ENCODE data around the gene CRACDL. TPM values are rescaled to one million over a fixed set of nuclear protein-coding genes. Genes with fewer than 3 reads are reported as not detected.

The CRACDL gene
- total RNA-seq, 1 experiment from 2014 or later, result not detected

GRCh38 chr2:98795891-98796676 is 139.9 kb downstream of the CRACDL start:
- CTCF ChIA-PET, result no interaction called here

GRCh38 chr2:98793897-98794830 is 141.9 kb downstream of the CRACDL start:
- no peak for TF ChIP-seq EZH2phosphoT487 (IDR thresholded peaks at IDR 0.05; ENCODE audit: borderline replicate concordance, low read length)
- TF ChIP-seq CTCF (conservative IDR thresholded peaks at IDR 0.05; ENCODE audit: low read depth, low read length), result no peak
- no peak for TF ChIP-seq EZH2 (IDR thresholded peaks at IDR 0.05; ENCODE audit: low read length, unreplicated experiment)
- H3K4me3 ChIP-seq (ENCODE audit: low read length), result no peak overlapping the region
- peaks cover 24% of the 10 kb centered on the region for H3K4me1 ChIP-seq (ENCODE audit: insufficient read depth, low read length)
- ChIA-PET POLR2A (ENCODE audit: unreplicated experiment) (no interaction called here), CTCF (no interaction called here)
- no peaks in the 10 kb centered on the region for H4K20me1 ChIP-seq (ENCODE audit: low read length)
- BruUV-seq (replicated peaks), result no TSS peak
- H3K27ac ChIP-seq (ENCODE audit: low read length), result peak overlapping the region; percentile 25; the same call in 1 of the 2 replicates
- DNase-seq, result peak; percentile 36
- H3K9me3 ChIP-seq (ENCODE audit: low read length), result no peaks in the 10 kb centered on the region
- H3K36me3 ChIP-seq (ENCODE audit: low read depth, low read length), result no peaks in the 10 kb centered on the region
- no peaks in the 10 kb centered on the region for H3K27me3 ChIP-seq (ENCODE audit: low read length)
- peak; percentile 27; the same call in 1 of the 2 replicates for ATAC-seq
- H3K4me2 ChIP-seq (ENCODE audit: low read length), result peak overlapping the region; percentile 64
- no peaks in the 10 kb centered on the region for H3F3A ChIP-seq (ENCODE audit: low read length, unreplicated experiment)
- H3K79me2 ChIP-seq (ENCODE audit: low read length), result no peaks in the 10 kb centered on the region
- no peak overlapping the region for H3K9ac ChIP-seq (ENCODE audit: low read length)
- H3K9me2 ChIP-seq (replicated peaks; ENCODE audit: low read length), result no peaks in the 10 kb centered on the region
- H2AFZ ChIP-seq (ENCODE audit: low read length), result peak overlapping the region; percentile 6; the same call in 1 of the 2 replicates
- intact Hi-C loops (cut with micrococcal nuclease), result loop anchor here (2.0 kb wide), 2 partner anchors 35 to 63 kb away; partner anchors contain the start of gene MGAT4A

More at GRCh38 chr2:98795891-98796676, 139.9 kb downstream of the CRACDL start:
- no peak overlapping the region for H3K27ac ChIP-seq (ENCODE audit: low read length)
- intact Hi-C loops (cut with micrococcal nuclease), result loop anchor here (2.0 kb wide), 1 partner anchor 33 kb away; no protein-coding TSS in a partner anchor
- no peak overlapping the region for H3K4me3 ChIP-seq (ENCODE audit: low read length)
- H3F3A ChIP-seq (ENCODE audit: low read length, unreplicated experiment), result no peaks in the 10 kb centered on the region
- H3K79me2 ChIP-seq (ENCODE audit: low read length), result no peaks in the 10 kb centered on the region
- no peak overlapping the region for H3K4me2 ChIP-seq (ENCODE audit: low read length)
- no peaks in the 10 kb centered on the region for H4K20me1 ChIP-seq (ENCODE audit: low read length)
- H3K27me3 ChIP-seq (ENCODE audit: low read length), result no peaks in the 10 kb centered on the region
- peaks cover 24% of the 10 kb centered on the region for H3K4me1 ChIP-seq (ENCODE audit: insufficient read depth, low read length)
- POLR2A ChIA-PET (ENCODE audit: unreplicated experiment), result no interaction called here
- no TSS peak for BruUV-seq (replicated peaks)
- ATAC-seq, result no peak
- no peak for DNase-seq
- no peaks in the 10 kb centered on the region for H3K9me2 ChIP-seq (replicated peaks; ENCODE audit: low read length)
- H3K36me3 ChIP-seq (ENCODE audit: low read depth, low read length), result no peaks in the 10 kb centered on the region
- no peak overlapping the region for H2AFZ ChIP-seq (ENCODE audit: low read length)
- H3K9ac ChIP-seq (ENCODE audit: low read length), result no peak overlapping the region
- TF ChIP-seq CTCF (conservative IDR thresholded peaks at IDR 0.05; ENCODE audit: low read depth, low read length) (no peak), EZH2phosphoT487 (IDR thresholded peaks at IDR 0.05; ENCODE audit: borderline replicate concordance, low read length) (no peak), EZH2 (IDR thresholded peaks at IDR 0.05; ENCODE audit: low read length, unreplicated experiment) (no peak)
- no peaks in the 10 kb centered on the region for H3K9me3 ChIP-seq (ENCODE audit: low read length)

Data from PC-3 (cell line).